CD14-positive monocyte (primary cell): ENCODE measurements around the gene PTPRN2. TPM values are rescaled to one million over a fixed set of nuclear protein-coding genes. Genes with fewer than 3 reads are reported as not detected.

Experiments
- DNase-seq, 3 donors: peaks; one replicate each; pipeline ENCODE4 v3.0.0-alpha.2; 2011 to 2022
- H2AFZ ChIP-seq: 2 replicates; pipeline ENCODE4 v1.6.0; 2012; ENCODE audit warnings: mild to moderate bottlenecking, low read depth, low read length, inconsistent platforms; ENCODE audit not compliant: insufficient read depth, poor library complexity, severe bottlenecking
- H3K27ac ChIP-seq, 2 donors: 1 replicate in 1 of 2; 2 replicates in 1 of 2; pipeline ENCODE4 v1.5.1; 2012 to 2013; ENCODE audit warnings: low read length in 2 of 2, control low read depth in 1 of 2, inconsistent platforms in 1 of 2, low read depth in 1 of 2, mild to moderate bottlenecking in 1 of 2
- H3K27me3 ChIP-seq, 2 donors: one replicate each; pipeline versions ENCODE4 v1.6.0 to v1.6.1; 2011 to 2013; ENCODE audit warnings: low read length in 2 of 2; ENCODE audit not compliant: control insufficient read depth in 2 of 2, insufficient read depth in 2 of 2
- H3K36me3 ChIP-seq, 2 donors: replicated peaks in 1 of 2; 1 replicate in 1 of 2; 2 replicates in 1 of 2; pipeline versions ENCODE4 v1.5.1 to v1.6.1; 2012 to 2013; ENCODE audit warnings: low read length in 2 of 2, control low read depth in 1 of 2, inconsistent platforms in 1 of 2, mild to moderate bottlenecking in 1 of 2; ENCODE audit not compliant: insufficient read depth in 2 of 2, control insufficient read depth in 1 of 2
- H3K4me1 ChIP-seq, 2 donors: 1 replicate in 1 of 2; 2 replicates in 1 of 2; pipeline versions ENCODE4 v1.5.1 to v1.6.1; 2012 to 2013; ENCODE audit warnings: low read length in 2 of 2, control low read depth in 1 of 2, inconsistent platforms in 1 of 2, mild to moderate bottlenecking in 1 of 2, moderate library complexity in 1 of 2; ENCODE audit not compliant: insufficient read depth in 2 of 2, control insufficient read depth in 1 of 2
- H3K4me2 ChIP-seq: replicated peaks from 2 replicates; pipeline ENCODE3; 2012; ENCODE audit warnings: low read length, moderate library complexity, mild to moderate bottlenecking; ENCODE audit not compliant: poor library complexity, severe bottlenecking; ENCODE audit errors: extremely low read depth
- H3K4me3 ChIP-seq, 3 experiments: fragments of 200-600 bp in 1 of 3; sonication (generic) in 1 of 3; replicated peaks in 1 of 3; 1 replicate in 2 of 3; 2 replicates in 1 of 3; pipeline ENCODE4 v1.5.1; 2011 to 2013; ENCODE audit warnings: low read length in 3 of 3, mild to moderate bottlenecking in 3 of 3, control low read depth in 2 of 3, low read depth in 2 of 3, inconsistent platforms in 1 of 3, moderate library complexity in 1 of 3
- H3K79me2 ChIP-seq: 2 replicates; pipeline ENCODE4 v1.6.0; 2012; ENCODE audit warnings: mild to moderate bottlenecking, control low read depth, inconsistent platforms, low read length, moderate library complexity; ENCODE audit not compliant: insufficient read depth
- H3K9ac ChIP-seq: 2 replicates; pipeline ENCODE4 v1.6.0; 2017; ENCODE audit warnings: low read length, mild to moderate bottlenecking; ENCODE audit not compliant: insufficient read depth, poor library complexity, severe bottlenecking
- H3K9me3 ChIP-seq, 2 donors: replicated peaks in 1 of 2; 1 replicate in 1 of 2; 2 replicates in 1 of 2; pipeline versions ENCODE4 v1.5.1 to v1.6.1; 2012 to 2013; ENCODE audit warnings: low read length in 2 of 2, control low read depth in 1 of 2; ENCODE audit not compliant: control insufficient read depth in 1 of 2, insufficient read depth in 1 of 2
- H4K20me1 ChIP-seq: 2 replicates; pipeline ENCODE4 v1.6.0; 2012; ENCODE audit warnings: mild to moderate bottlenecking, low read length, control low read depth, moderate library complexity; ENCODE audit not compliant: insufficient read depth
- H3K27ac Mint-ChIP-seq, 7 donors: one replicate each; pipeline ENCODE4 v1.8.0; 2020; ENCODE audit warnings: mild to moderate bottlenecking in 7 of 7, mixed read lengths in 7 of 7, moderate library complexity in 6 of 7, inconsistent platforms in 2 of 7
- H3K27me3 Mint-ChIP-seq, 3 donors: one replicate each; pipeline ENCODE4 v1.8.0; 2021 to 2022; ENCODE audit warnings: low read depth in 3 of 3, mild to moderate bottlenecking in 3 of 3, mixed read lengths in 3 of 3, moderate library complexity in 3 of 3, inconsistent platforms in 1 of 3
- H3K36me3 Mint-ChIP-seq, 2 donors: one replicate each; pipeline ENCODE4 v1.8.0; 2020; ENCODE audit warnings: mixed read lengths in 2 of 2, inconsistent platforms in 1 of 2, mild to moderate bottlenecking in 1 of 2
- H3K4me1 Mint-ChIP-seq: one replicate; pipeline ENCODE4 v1.8.0; 2020; ENCODE audit warnings: mild to moderate bottlenecking, mixed read lengths
- H3K4me3 Mint-ChIP-seq, 2 donors: one replicate each; pipeline ENCODE4 v1.8.0; 2020; ENCODE audit warnings: mild to moderate bottlenecking in 2 of 2, mixed read lengths in 2 of 2, moderate library complexity in 1 of 2
- H3K9me3 Mint-ChIP-seq, 7 donors: one replicate each; pipeline ENCODE4 v1.8.0; 2020 to 2022; ENCODE audit warnings: mixed read lengths in 7 of 7, mild to moderate bottlenecking in 6 of 7, moderate library complexity in 6 of 7, inconsistent platforms in 2 of 7
- WGBS: methylation state at CpG from one replicate; pipeline ENCODE4 v1.1.5; 2013; ENCODE audit warnings: missing lambda C conversion rate; ENCODE audit not compliant: insufficient coverage; 5-methylcytosine and 5-hydroxymethylcytosine counted together
- intact Hi-C, 2 donors: fragments of 100-400 bp; cut with micrococcal nuclease; formaldehyde crosslinking; loops; one replicate each; pipeline versions ENCODE4 v1.15.0 to v1.15.1; 2023
- polyA plus RNA-seq, 3 donors: library from polyadenylated mRNA; depleted of rRNA in 1 of 3; unstranded in 2 of 3; stranded (reverse) in 1 of 3; fragments of 300-500 nt in 2 of 3; fragments of >200 nt in 1 of 3; fragmentation: Illumina TruSeq in 2 of 3; gene quantifications; 1 replicate in 2 of 3; 2 replicates in 1 of 3; pipeline ENCODE4 v1.2.3, GENCODE V29; 2012 to 2021
- TF ChIP-seq, protein P1 (sequence below): fragments of 200-600 bp; IDR thresholded peaks from one replicate; pipeline ENCODE4 v1.8.0; 2022; ENCODE audit warnings: antibody characterized with exemption, mild to moderate bottlenecking

PTPRN2 gene
- polyA plus RNA-seq, 3 donors: 0.25 to 1.4 (median 0.97) TPM

DNA sequence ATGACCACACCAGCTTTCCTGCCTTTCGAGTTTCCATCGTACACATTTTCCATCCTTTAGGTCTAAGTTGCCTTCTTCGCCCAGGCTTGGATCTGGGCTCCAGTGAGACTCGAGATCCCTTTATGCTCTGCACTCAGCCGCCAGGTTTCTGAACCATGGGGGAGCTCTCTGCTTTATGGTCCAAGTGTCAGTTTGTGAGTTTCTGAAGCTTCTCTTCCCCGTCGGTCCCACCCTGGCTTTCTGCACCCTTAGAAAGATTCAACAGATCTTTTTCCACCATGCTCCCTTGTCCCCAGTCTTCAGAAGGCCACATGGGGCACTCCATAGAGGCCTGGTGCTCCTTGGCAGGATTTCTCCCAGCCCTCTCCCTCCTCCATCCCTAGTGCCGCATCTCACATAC lies 402.0 kb downstream of the PTPRN2 start:
- no peak overlapping the region for H3K9ac ChIP-seq
- H2AFZ ChIP-seq: no peak overlapping the region
- no peak for DNase-seq
- H3K27ac ChIP-seq: no peak overlapping the region
- no peak overlapping the region for H3K4me3 ChIP-seq
- Mint-ChIP-seq H3K4me1 (no peaks in the 10 kb centered on the region), H3K9me3 (peaks cover 14 to 41% (median 26%) of the 10 kb centered on the region in 7 donors), H3K36me3 (no peaks in the 10 kb centered on the region), H3K4me3 (no peak overlapping the region), H3K27me3 (no peaks in the 10 kb centered on the region), H3K27ac (no peak overlapping the region)
- no peaks in the 10 kb centered on the region for H4K20me1 ChIP-seq
- no peaks in the 10 kb centered on the region for H3K4me1 ChIP-seq
- 94% methylated on average over 7 of the region's 8 CpGs for WGBS
- H3K79me2 ChIP-seq: no peaks in the 10 kb centered on the region
- H3K4me2 ChIP-seq: no peak overlapping the region
- peaks cover 35 to 49% of the 10 kb centered on the region in 2 donors for H3K9me3 ChIP-seq
- no peaks in the 10 kb centered on the region for H3K36me3 ChIP-seq
- TF ChIP-seq, protein P1, sequence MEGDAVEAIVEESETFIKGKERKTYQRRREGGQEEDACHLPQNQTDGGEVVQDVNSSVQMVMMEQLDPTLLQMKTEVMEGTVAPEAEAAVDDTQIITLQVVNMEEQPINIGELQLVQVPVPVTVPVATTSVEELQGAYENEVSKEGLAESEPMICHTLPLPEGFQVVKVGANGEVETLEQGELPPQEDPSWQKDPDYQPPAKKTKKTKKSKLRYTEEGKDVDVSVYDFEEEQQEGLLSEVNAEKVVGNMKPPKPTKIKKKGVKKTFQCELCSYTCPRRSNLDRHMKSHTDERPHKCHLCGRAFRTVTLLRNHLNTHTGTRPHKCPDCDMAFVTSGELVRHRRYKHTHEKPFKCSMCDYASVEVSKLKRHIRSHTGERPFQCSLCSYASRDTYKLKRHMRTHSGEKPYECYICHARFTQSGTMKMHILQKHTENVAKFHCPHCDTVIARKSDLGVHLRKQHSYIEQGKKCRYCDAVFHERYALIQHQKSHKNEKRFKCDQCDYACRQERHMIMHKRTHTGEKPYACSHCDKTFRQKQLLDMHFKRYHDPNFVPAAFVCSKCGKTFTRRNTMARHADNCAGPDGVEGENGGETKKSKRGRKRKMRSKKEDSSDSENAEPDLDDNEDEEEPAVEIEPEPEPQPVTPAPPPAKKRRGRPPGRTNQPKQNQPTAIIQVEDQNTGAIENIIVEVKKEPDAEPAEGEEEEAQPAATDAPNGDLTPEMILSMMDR: no peak
- no peaks in the 10 kb centered on the region for H3K27me3 ChIP-seq
- intact Hi-C loops: no loop called here

GRCh38 chr7:158183431-158183830 lies 404.2 kb downstream of the PTPRN2 start:
- Histone ChIP-seq H3K79me2 (no peaks in the 10 kb centered on the region), H3K36me3 (no peaks in the 10 kb centered on the region), H3K27ac (no peak overlapping the region), H3K27me3 (no peaks in the 10 kb centered on the region), H3K4me3 (no peak overlapping the region), H3K9ac (no peak overlapping the region), H4K20me1 (no peaks in the 10 kb centered on the region), H3K4me2 (no peak overlapping the region), H3K9me3 (peaks cover 12 to 30% of the 10 kb centered on the region in 2 donors), H2AFZ (no peak overlapping the region), H3K4me1 (no peaks in the 10 kb centered on the region)
- Mint-ChIP-seq H3K36me3 (no peaks in the 10 kb centered on the region), H3K27me3 (no peaks in the 10 kb centered on the region), H3K27ac (no peak overlapping the region), H3K9me3 (peaks cover 7 to 30% (median 20%) of the 10 kb centered on the region in 7 donors), H3K4me3 (no peak overlapping the region), H3K4me1 (no peaks in the 10 kb centered on the region)
- 92% methylated on average over 2 of the region's 3 CpGs for whole genome bisulfite sequencing
- intact Hi-C loops: no loop called here
- DNase-seq: no peak
- TF ChIP-seq, protein P1: no peak
